Cardiac muscle cell (in vitro differentiated cells and primary cell): Measurements from ENCODE around the gene GALNT10. TPM values are rescaled to one million over a fixed set of nuclear protein-coding genes. Genes with fewer than 3 reads are reported as not detected.

Experiments
- DNase-seq, 2 donors: peaks; one replicate each; pipeline versions ENCODE4 v3.0.0 to v3.0.0-alpha.2; 2010 to 2017; ENCODE audit warnings: low read depth in 1 of 2, low spot score in 1 of 2
- H3K27ac ChIP-seq: fragments of 200-600 bp; sonication (generic); 2 replicates; pipeline ENCODE4 v1.5.1; 2016
- H3K27me3 ChIP-seq: fragments of 200-600 bp; sonication (generic); 2 replicates; pipeline ENCODE4 v1.6.0; 2016; ENCODE audit warnings: control low read depth
- H3K36me3 ChIP-seq: fragments of 200-600 bp; sonication (generic); 2 replicates; pipeline ENCODE4 v1.5.1; 2016; ENCODE audit warnings: control low read depth
- H3K4me1 ChIP-seq: fragments of 200-600 bp; sonication (generic); 2 replicates; pipeline ENCODE4 v1.8.1; 2017; ENCODE audit warnings: low read depth, mild to moderate bottlenecking, mixed run types
- H3K4me3 ChIP-seq: fragments of 200-600 bp; sonication (generic); 2 replicates; pipeline ENCODE4 v1.5.1; 2016; ENCODE audit warnings: mild to moderate bottlenecking
- H3K9me3 ChIP-seq: fragments of 200-600 bp; sonication (generic); 2 replicates; pipeline ENCODE4 v1.5.1; 2017; ENCODE audit warnings: low read depth, mild to moderate bottlenecking, control low read depth
- CTCF ChIP-seq: IDR thresholded peaks from 2 replicates; pipeline ENCODE4 v1.5.1; 2012; ENCODE audit warnings: low read depth, mild to moderate bottlenecking, low read length
- polyA plus RNA-seq: library from polyadenylated mRNA; unstranded; fragments of >200 nt; fragmentation: Nextera tagmentation; extraction: Ambion mirVana; gene quantifications from 2 replicates; pipeline ENCODE4 v1.2.1, GENCODE V29; 2016
- total RNA-seq: library from RNA; depleted of rRNA; stranded (reverse); fragments of >200 nt; gene quantifications from 2 replicates; pipeline ENCODE4 v1.2.3, GENCODE V29; 2016

Gene GALNT10
- total and polyA plus RNA-seq, 2 experiments from 2014 or later, result 8.2 TPM

GRCh38 chr5:154236011-154236410 lies 45.5 kb downstream of the GALNT10 start:
- Histone ChIP-seq H3K4me1 (peaks cover 5% of the 10 kb centered on the region), H3K27me3 (no peaks in the 10 kb centered on the region), H3K36me3 (no peaks in the 10 kb centered on the region), H3K27ac (no peak overlapping the region), H3K9me3 (no peaks in the 10 kb centered on the region), H3K4me3 (no peak overlapping the region)
- no peak for DNase-seq
- no peak for TF ChIP-seq CTCF

DNA sequence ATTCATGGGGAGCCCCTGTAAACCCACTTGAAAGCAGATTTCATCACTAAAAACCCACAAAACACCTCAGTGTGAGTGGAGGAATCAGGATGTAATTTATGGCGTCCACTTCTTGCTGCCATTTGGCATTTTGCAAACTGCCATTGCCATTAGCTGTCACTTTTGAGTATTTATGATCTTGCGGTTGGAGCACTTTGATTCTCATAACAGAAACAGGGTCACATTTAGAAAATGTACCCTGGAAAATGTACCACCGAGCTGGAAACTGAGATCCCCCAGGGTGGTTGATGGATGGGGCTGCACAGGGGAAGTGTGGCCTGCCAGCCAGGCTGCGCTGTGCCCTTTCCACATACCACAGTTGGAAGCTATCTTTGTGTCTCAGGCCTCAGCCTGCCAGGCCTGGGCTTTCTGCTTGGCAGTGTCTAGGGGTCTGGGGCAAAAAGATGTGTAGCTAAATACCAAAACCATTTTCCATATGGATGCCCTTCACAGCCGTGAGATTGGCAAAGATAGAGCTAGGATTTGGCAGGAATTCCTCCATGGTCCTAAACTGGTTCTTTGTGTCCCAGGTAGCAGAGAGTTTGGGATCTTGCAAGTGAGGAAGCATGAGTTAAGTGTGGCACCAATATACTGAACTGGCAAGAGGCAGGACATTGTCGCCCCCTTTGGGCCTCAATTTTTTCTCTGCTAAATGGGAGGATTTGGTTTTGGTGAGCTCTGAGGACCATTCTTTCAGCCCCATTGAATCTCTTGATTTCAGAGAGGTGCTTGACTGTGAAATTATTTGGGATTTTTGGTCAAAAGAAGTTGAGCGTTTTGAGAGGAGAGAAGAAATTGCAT lies 46.2 kb downstream of the GALNT10 start:
- H3K9me3 ChIP-seq, result no peaks in the 10 kb centered on the region
- no peaks in the 10 kb centered on the region for H3K36me3 ChIP-seq
- no peaks in the 10 kb centered on the region for H3K27me3 ChIP-seq
- no peak overlapping the region for H3K4me3 ChIP-seq
- peaks cover 8% of the 10 kb centered on the region for H3K4me1 ChIP-seq
- no peak for TF ChIP-seq CTCF
- no peak for DNase-seq
- H3K27ac ChIP-seq, result no peak overlapping the region

DNA sequence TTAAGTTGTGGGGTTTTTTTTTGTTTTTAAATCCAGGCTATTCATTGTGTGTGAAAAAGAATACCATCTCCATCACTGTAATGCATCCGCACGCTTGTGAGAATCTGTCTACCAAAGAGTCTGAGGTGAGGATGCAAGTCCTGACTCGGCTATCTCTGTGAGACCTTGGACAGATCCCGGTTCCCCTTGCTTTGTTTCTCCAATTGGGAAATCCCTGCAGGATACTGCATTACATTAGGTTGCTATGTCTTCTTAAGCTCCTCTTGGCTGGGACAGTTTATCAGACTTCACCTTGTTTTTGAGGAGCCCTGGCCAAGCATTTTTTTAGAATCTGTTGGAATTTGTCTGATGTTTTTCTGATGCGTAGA lies 46.8 kb downstream of the GALNT10 start:
- no peaks in the 10 kb centered on the region for H3K36me3 ChIP-seq
- no peak for DNase-seq
- H3K4me1 ChIP-seq, result peaks cover 11% of the 10 kb centered on the region
- H3K27ac ChIP-seq, result no peak overlapping the region
- H3K4me3 ChIP-seq, result no peak overlapping the region
- no peaks in the 10 kb centered on the region for H3K27me3 ChIP-seq
- TF ChIP-seq CTCF, result no peak
- H3K9me3 ChIP-seq, result no peaks in the 10 kb centered on the region

DNA sequence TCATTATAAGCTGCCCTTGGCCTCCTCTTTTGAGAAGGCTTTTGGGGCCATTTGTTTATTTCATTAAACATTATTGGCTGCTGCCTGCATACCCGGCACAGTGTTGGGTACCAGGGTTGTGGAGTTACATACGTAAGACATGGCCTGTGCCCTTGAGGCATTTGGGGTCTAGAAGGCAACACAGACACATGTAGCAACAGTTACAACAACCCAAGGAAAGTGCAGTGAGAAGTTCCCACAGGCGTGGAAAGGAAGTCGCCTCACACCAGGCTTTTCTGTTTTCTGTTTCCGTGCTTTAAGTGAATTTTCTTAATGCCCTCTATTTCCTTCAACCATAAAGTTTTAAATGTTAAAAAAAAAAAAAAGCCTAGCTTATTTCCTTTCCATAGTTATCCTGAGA lies 47.4 kb downstream of the GALNT10 start:
- no peak for TF ChIP-seq CTCF
- no peak for DNase-seq
- H3K4me1 ChIP-seq, result peaks cover 17% of the 10 kb centered on the region
- no peak overlapping the region for H3K27ac ChIP-seq
- no peaks in the 10 kb centered on the region for H3K9me3 ChIP-seq
- H3K27me3 ChIP-seq, result no peaks in the 10 kb centered on the region
- no peaks in the 10 kb centered on the region for H3K36me3 ChIP-seq
- H3K4me3 ChIP-seq, result no peak overlapping the region

- no peak for DNase-seq
These were observed 48.4 kb downstream of the GALNT10 start for GRCh38 chr5:154238776-154239481.

More at GRCh38 chr5:154238776-154239481, 48.4 kb downstream of the GALNT10 start:
- Histone ChIP-seq H3K9me3 (no peaks in the 10 kb centered on the region), H3K36me3 (no peaks in the 10 kb centered on the region), H3K27ac (no peak overlapping the region), H3K4me1 (peaks cover 21% of the 10 kb centered on the region), H3K27me3 (no peaks in the 10 kb centered on the region), H3K4me3 (no peak overlapping the region)
- TF ChIP-seq CTCF, result no peak
